Stomach (tissue), 4 donors: ENCODE data around the gene RAB26.
"Not testable (repeated sequence)": the region's sequence is repeated elsewhere in the genome, so short reads cannot be mapped to it uniquely, and the experiment has no call there.

ENCODE experiments used
- POLR2A ChIP-seq, 4 donors: fragments of 450-650 bp; IDR thresholded peaks; one replicate each; pipeline ENCODE4 v1.6.1; 2016; ENCODE audit warnings: antibody characterized with exemption in 4 of 4, control low read depth in 2 of 4, mild to moderate bottlenecking in 1 of 4, moderate library complexity in 1 of 4
- POLR2AphosphoS5 ChIP-seq, 3 donors: sonication (generic); formaldehyde crosslinking; IDR thresholded peaks; one replicate each; pipeline ENCODE4 v1.6.1; 2016; ENCODE audit warnings: antibody characterized with exemption in 3 of 3
- TF ChIP-seq, protein P1 (sequence below), 7 experiments: fragments of 450-650 bp in 4 of 7; fragments of 200-600 bp in 3 of 7; sonication (generic) in 3 of 7; IDR thresholded peaks; one replicate each; pipeline ENCODE4 v1.5.1; 2016 to 2019; ENCODE audit warnings: antibody characterized with exemption in 7 of 7, control low read depth in 2 of 7, mild to moderate bottlenecking in 1 of 7

DNA sequence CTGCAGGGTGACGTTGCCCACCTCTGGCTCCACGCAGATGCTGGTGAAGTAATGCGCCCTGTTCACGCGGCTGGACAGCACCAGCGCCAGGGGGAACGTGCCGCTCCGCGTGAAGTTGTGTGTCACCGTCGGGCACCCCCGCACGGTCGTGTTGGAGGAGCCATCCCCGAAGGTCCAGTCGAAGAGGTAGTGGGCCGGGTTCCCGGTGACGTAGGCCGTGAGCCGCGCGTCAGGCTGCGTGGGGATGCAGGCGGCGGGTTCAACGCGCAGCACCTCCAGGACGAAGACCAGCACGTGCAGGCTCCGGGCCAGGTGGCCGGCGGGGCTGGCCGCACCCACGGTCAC lies 37.4 kb upstream of the RAB26 start:
- TF ChIP-seq, protein P1, sequence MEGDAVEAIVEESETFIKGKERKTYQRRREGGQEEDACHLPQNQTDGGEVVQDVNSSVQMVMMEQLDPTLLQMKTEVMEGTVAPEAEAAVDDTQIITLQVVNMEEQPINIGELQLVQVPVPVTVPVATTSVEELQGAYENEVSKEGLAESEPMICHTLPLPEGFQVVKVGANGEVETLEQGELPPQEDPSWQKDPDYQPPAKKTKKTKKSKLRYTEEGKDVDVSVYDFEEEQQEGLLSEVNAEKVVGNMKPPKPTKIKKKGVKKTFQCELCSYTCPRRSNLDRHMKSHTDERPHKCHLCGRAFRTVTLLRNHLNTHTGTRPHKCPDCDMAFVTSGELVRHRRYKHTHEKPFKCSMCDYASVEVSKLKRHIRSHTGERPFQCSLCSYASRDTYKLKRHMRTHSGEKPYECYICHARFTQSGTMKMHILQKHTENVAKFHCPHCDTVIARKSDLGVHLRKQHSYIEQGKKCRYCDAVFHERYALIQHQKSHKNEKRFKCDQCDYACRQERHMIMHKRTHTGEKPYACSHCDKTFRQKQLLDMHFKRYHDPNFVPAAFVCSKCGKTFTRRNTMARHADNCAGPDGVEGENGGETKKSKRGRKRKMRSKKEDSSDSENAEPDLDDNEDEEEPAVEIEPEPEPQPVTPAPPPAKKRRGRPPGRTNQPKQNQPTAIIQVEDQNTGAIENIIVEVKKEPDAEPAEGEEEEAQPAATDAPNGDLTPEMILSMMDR (IDR thresholded peaks at IDR 0.05): not testable (repeated sequence)
- not testable (repeated sequence) for TF ChIP-seq POLR2AphosphoS5, POLR2A (IDR thresholded peaks at IDR 0.05)
